Smooth muscle cell (in vitro differentiated cells): Measurements from ENCODE around the gene MTARC2. TPM values are rescaled to one million over a fixed set of nuclear protein-coding genes. Genes with fewer than 3 reads are reported as not detected.

ENCODE experiments used
- DNase-seq: peaks from one replicate; lab custom pipeline; 2025; ENCODE audit not compliant: unreplicated experiment; lab: John Stamatoyannopoulos, UW
- H2AFZ ChIP-seq: fragments of 200-600 bp; sonication (generic); 2 replicates; pipeline ENCODE4 v1.6.0; 2016; ENCODE audit warnings: antibody characterized with exemption, low read depth, mild to moderate bottlenecking
- H3F3A ChIP-seq: fragments of 200-600 bp; sonication (generic); 2 replicates; pipeline ENCODE4 v1.6.0; 2017; ENCODE audit warnings: antibody characterized with exemption, low read depth
- H3K27ac ChIP-seq: fragments of 200-600 bp; sonication (generic); 2 replicates; pipeline ENCODE4 v1.5.1; 2016; ENCODE audit warnings: low read depth, mild to moderate bottlenecking
- H3K27me3 ChIP-seq: fragments of 200-600 bp; sonication (generic); 2 replicates; pipeline ENCODE4 v1.6.1; 2016; ENCODE audit warnings: low read depth, mild to moderate bottlenecking
- H3K36me3 ChIP-seq: fragments of 200-600 bp; sonication (generic); 2 replicates; pipeline ENCODE4 v1.5.1; 2016; ENCODE audit warnings: low read depth
- H3K4me1 ChIP-seq: fragments of 200-600 bp; sonication (generic); 2 replicates; pipeline ENCODE4 v1.5.1; 2016; ENCODE audit warnings: low read depth
- H3K4me2 ChIP-seq: fragments of 200-600 bp; sonication (generic); 2 replicates; pipeline ENCODE4 v1.6.0; 2016; ENCODE audit warnings: mild to moderate bottlenecking
- H3K4me3 ChIP-seq: fragments of 200-600 bp; sonication (generic); 2 replicates; pipeline ENCODE4 v1.5.1; 2016; ENCODE audit warnings: mild to moderate bottlenecking
- H3K79me2 ChIP-seq: fragments of 200-600 bp; sonication (generic); 2 replicates; pipeline ENCODE4 v1.6.0; 2016; ENCODE audit warnings: low read depth, mild to moderate bottlenecking
- H3K9ac ChIP-seq: fragments of 200-600 bp; sonication (generic); 2 replicates; pipeline ENCODE4 v1.6.0; 2016; ENCODE audit warnings: low read depth
- H3K9me3 ChIP-seq: fragments of 200-600 bp; sonication (generic); replicated peaks from 2 replicates; pipeline ENCODE4 v1.5.1; 2016; ENCODE audit warnings: low read depth
- H4K20me1 ChIP-seq: fragments of 200-600 bp; sonication (generic); 2 replicates; pipeline ENCODE4 v1.6.0; 2016; ENCODE audit warnings: low read depth
- WGBS: methylation state at CpG from one replicate; pipeline ENCODE4 v1.1.7; 2016; ENCODE audit warnings: low lambda C conversion rate; 5-methylcytosine and 5-hydroxymethylcytosine counted together
- polyA plus RNA-seq: library from polyadenylated mRNA; unstranded; fragments of >200 nt; fragmentation: Nextera tagmentation; extraction: Ambion mirVana; gene quantifications from 2 replicates; pipeline ENCODE4 v1.2.1, GENCODE V29; 2016
- total RNA-seq: library from RNA; depleted of rRNA; stranded (reverse); fragments of >200 nt; gene quantifications from 2 replicates; pipeline ENCODE4 v1.2.3, GENCODE V29; 2014
- TF ChIP-seq, protein P1 (sequence below): fragments of 200-600 bp; sonication (generic); IDR thresholded peaks from 2 replicates; pipeline ENCODE4 v1.5.1; 2017; ENCODE audit warnings: borderline replicate concordance, mild to moderate bottlenecking, antibody characterized with exemption; ENCODE audit not compliant: insufficient read depth, poor library complexity, severe bottlenecking

MTARC2 gene
- total and polyA plus RNA-seq, 2 experiments from 2014 or later = 6.1 to 7.6 TPM

DNA sequence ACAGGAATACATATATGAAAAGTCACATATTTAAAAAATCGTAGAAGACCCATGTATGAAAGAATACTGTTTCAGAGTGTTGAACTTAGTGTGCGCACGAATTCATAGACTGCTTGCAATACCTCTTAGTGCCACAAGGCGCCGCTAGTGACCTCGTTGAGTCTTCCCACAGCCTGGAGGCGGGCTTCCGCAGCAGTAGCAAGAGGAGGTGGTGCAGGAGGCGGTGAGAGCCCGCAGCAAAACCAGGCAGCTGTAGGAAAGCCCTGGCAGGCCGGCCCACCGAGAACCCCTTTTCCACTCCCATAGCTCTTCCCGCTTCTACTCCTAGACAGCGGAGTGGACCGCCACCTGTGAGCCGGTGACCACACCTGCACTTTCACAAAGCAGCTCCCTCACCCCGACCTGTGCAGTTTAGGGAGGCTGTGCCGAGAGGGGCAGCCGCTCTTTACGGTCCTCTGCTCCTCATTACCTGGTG lies 62.1 kb downstream of the MTARC2 start:
- TF ChIP-seq, protein P1, sequence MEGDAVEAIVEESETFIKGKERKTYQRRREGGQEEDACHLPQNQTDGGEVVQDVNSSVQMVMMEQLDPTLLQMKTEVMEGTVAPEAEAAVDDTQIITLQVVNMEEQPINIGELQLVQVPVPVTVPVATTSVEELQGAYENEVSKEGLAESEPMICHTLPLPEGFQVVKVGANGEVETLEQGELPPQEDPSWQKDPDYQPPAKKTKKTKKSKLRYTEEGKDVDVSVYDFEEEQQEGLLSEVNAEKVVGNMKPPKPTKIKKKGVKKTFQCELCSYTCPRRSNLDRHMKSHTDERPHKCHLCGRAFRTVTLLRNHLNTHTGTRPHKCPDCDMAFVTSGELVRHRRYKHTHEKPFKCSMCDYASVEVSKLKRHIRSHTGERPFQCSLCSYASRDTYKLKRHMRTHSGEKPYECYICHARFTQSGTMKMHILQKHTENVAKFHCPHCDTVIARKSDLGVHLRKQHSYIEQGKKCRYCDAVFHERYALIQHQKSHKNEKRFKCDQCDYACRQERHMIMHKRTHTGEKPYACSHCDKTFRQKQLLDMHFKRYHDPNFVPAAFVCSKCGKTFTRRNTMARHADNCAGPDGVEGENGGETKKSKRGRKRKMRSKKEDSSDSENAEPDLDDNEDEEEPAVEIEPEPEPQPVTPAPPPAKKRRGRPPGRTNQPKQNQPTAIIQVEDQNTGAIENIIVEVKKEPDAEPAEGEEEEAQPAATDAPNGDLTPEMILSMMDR = peak; percentile 97
- no peak overlapping the region for H3K4me3 ChIP-seq
- peak; percentile 28 for DNase-seq

DNA sequence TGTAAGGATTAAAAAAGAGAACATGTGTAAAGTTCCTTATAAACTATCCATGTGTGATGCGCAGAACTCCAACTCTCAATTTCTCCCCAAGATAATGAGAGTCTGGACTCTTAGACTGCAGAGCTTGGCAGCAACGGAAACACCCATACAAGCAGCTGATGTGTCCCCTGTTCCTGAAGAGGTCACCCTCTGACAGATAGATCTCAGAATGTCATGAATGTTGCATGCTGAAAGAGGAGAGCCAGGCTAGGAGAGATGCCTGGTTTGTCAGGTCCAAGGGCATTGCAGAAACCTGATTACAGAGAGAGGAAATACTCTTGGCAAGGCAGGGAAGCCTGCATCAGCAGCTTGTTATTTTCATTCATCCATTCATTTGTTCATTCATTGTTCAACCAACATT lies 62.8 kb downstream of the MTARC2 start:
- no peaks in the 10 kb centered on the region for H4K20me1 ChIP-seq
- H3K79me2 ChIP-seq = no peaks in the 10 kb centered on the region
- no peak overlapping the region for H3K4me3 ChIP-seq
- no peaks in the 10 kb centered on the region for H3K9me3 ChIP-seq
- H3F3A ChIP-seq = no peaks in the 10 kb centered on the region
- H3K4me1 ChIP-seq = no peaks in the 10 kb centered on the region
- H3K36me3 ChIP-seq = no peaks in the 10 kb centered on the region
- H3K9ac ChIP-seq = no peak overlapping the region
- no peak overlapping the region for H3K4me2 ChIP-seq
- 95% methylated on average over 2 of the region's 2 CpGs for WGBS
- no peak overlapping the region for H2AFZ ChIP-seq
- H3K27ac ChIP-seq = no peak overlapping the region
- DNase-seq = no peak
- TF ChIP-seq, protein P1 = no peak
- H3K27me3 ChIP-seq = peaks cover 5% of the 10 kb centered on the region

More for the DNA sequence above, 62.1 kb downstream of the MTARC2 start:
- H2AFZ ChIP-seq = no peak overlapping the region
- H3K4me2 ChIP-seq = peak overlapping the region; percentile 75
- H3K9me3 ChIP-seq = no peaks in the 10 kb centered on the region
- WGBS = 20% methylated on average over 20 of the region's 20 CpGs
- no peak overlapping the region for H3K27ac ChIP-seq
- H3K79me2 ChIP-seq = no peaks in the 10 kb centered on the region
- no peaks in the 10 kb centered on the region for H3K4me1 ChIP-seq
- no peaks in the 10 kb centered on the region for H4K20me1 ChIP-seq
- peaks cover 5% of the 10 kb centered on the region for H3K27me3 ChIP-seq
- H3K36me3 ChIP-seq = no peaks in the 10 kb centered on the region
- no peaks in the 10 kb centered on the region for H3F3A ChIP-seq
- no peak overlapping the region for H3K9ac ChIP-seq

DNA sequence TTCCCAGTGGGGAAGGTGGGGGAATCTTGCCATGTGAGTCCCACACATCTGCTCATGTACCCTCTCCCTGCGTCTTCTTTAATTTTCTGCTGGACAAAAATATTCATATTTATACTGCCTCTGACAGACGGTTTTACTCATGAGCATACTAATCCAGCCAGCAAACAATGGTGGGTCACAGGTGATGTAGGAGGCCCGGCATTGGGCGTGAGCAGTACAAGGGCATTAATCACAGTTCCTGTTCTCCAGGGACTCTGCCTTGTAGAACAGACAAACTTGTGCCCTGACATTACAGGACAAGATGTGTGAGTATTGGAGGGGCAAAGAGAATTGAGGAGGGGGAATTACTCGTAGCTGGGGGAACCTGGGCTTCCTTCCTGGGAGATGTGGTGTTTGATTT lies 63.6 kb downstream of the MTARC2 start:
- Histone ChIP-seq H3K9me3 (no peaks in the 10 kb centered on the region), H2AFZ (no peak overlapping the region), H3K27me3 (peaks cover 5% of the 10 kb centered on the region), H3K36me3 (no peaks in the 10 kb centered on the region), H3F3A (no peaks in the 10 kb centered on the region), H3K4me1 (no peaks in the 10 kb centered on the region), H3K79me2 (no peaks in the 10 kb centered on the region), H3K9ac (no peak overlapping the region), H3K4me2 (no peak overlapping the region), H3K4me3 (no peak overlapping the region), H3K27ac (no peak overlapping the region), H4K20me1 (no peaks in the 10 kb centered on the region)
- no peak for DNase-seq
- 89% methylated on average over 5 of the region's 5 CpGs for WGBS
- TF ChIP-seq, protein P1 = no peak

DNA sequence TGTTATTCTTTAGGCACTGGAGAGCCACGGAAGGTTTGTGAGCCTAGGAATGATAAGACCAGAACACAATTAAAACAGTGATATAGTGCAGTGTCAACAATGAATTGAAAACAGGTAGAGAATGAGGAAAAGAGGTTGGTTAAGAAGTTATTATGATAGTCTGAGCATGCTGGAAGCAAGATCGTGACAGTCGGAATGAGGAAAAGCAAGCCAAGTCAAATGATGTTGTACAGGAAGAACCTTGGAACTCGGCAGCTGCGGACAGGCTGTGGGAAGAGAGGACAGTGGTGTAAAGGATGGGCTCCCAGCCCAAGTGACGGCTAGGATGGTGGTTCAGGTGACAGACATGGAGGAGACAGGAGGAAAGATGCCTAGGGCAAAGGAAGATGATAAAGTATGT lies 64.2 kb downstream of the MTARC2 start:
- H3K79me2 ChIP-seq = no peaks in the 10 kb centered on the region
- H2AFZ ChIP-seq = no peak overlapping the region
- H3K4me3 ChIP-seq = no peak overlapping the region
- no peak for DNase-seq
- H3K4me1 ChIP-seq = no peaks in the 10 kb centered on the region
- TF ChIP-seq, protein P1 = no peak
- H3K9ac ChIP-seq = no peak overlapping the region
- H3K27me3 ChIP-seq = peaks cover 5% of the 10 kb centered on the region
- no peaks in the 10 kb centered on the region for H3K9me3 ChIP-seq
- H3F3A ChIP-seq = no peaks in the 10 kb centered on the region
- 79% methylated on average over 6 of the region's 6 CpGs for WGBS
- H4K20me1 ChIP-seq = no peaks in the 10 kb centered on the region
- no peaks in the 10 kb centered on the region for H3K36me3 ChIP-seq
- H3K4me2 ChIP-seq = no peak overlapping the region
- H3K27ac ChIP-seq = no peak overlapping the region
